ENCODE measurements around the gene RIPK4.
"Not testable (repeated sequence)": the region's sequence is repeated elsewhere in the genome, so short reads cannot be mapped to it uniquely, and the experiment has no call there.

RIPK4 gene

GRCh38 chr21:41794600-41794999 lies 27.7 kb upstream of the RIPK4 start:
- no peak for DNase-seq

- no peak for DNase-seq
Observed at GRCh38 chr21:41792711-41793110, 25.9 kb upstream of the RIPK4 start.

- no peak for DNase-seq
Observed at GRCh38 chr21:41786509-41786987, 19.7 kb upstream of the RIPK4 start.

- not testable (repeated sequence) for DNase-seq
Observed at GRCh38 chr21:41785262-41785661, 18.4 kb upstream of the RIPK4 start.

GRCh38 chr21:41784456-41785102 lies 17.7 kb upstream of the RIPK4 start:
- DNase-seq: no peak

GRCh38 chr21:41783476-41784180 lies 16.8 kb upstream of the RIPK4 start:
- no peak for DNase-seq

GRCh38 chr21:41781050-41781410 lies 14.2 kb upstream of the RIPK4 start:
- DNase-seq: no peak

GRCh38 chr21:41780337-41781049 lies 13.6 kb upstream of the RIPK4 start:
- DNase-seq: no peak

- DNase-seq: peak; percentile 89
Observed at GRCh38 chr21:41779659-41780058, 12.8 kb upstream of the RIPK4 start.

GRCh38 chr21:41778930-41779600 lies 12.2 kb upstream of the RIPK4 start:
- DNase-seq: no peak

- no peak for DNase-seq
Observed at GRCh38 chr21:41777951-41778815, 11.3 kb upstream of the RIPK4 start.

- no peak for DNase-seq
Observed at GRCh38 chr21:41776778-41777177, 9.9 kb upstream of the RIPK4 start.

GRCh38 chr21:41775149-41775472 lies 8.3 kb upstream of the RIPK4 start:
- no peak for DNase-seq

- DNase-seq: peak; percentile 69
Observed at GRCh38 chr21:41774467-41775148, 7.8 kb upstream of the RIPK4 start.

GRCh38 chr21:41772351-41773080 lies 5.7 kb upstream of the RIPK4 start:
- no peak for DNase-seq

GRCh38 chr21:41771625-41771945 lies 4.7 kb upstream of the RIPK4 start:
- DNase-seq: no peak

- no peak for DNase-seq
Observed at GRCh38 chr21:41770901-41771624, 4.2 kb upstream of the RIPK4 start.

GRCh38 chr21:41769933-41770332 lies 3.1 kb upstream of the RIPK4 start:
- DNase-seq: no peak

GRCh38 chr21:41769521-41769920 lies 2.7 kb upstream of the RIPK4 start:
- DNase-seq: no peak

GRCh38 chr21:41769111-41769510 lies 2.3 kb upstream of the RIPK4 start:
- no peak for DNase-seq

Data from NCI-H187 treated with DMSO at 0.1 percent for 48 hours (cell line).